GM18867 (cell line): ENCODE data around the gene MEX3A.

Experiments
- ATAC-seq: cut with Tn5 transposase; IDR thresholded peaks from one replicate; pipeline ENCODE4 v1.9.1; 2021; ENCODE audit warnings: mild to moderate bottlenecking, moderate library complexity; ENCODE audit not compliant: unreplicated experiment

Gene MEX3A

GRCh38 chr1:156103521-156103947, 21.3 kb upstream of the MEX3A start:
- ATAC-seq, result no peak

GRCh38 chr1:156102633-156103511, 20.6 kb upstream of the MEX3A start:
- ATAC-seq, result no peak

- ATAC-seq, result no peak
These were observed 19.6 kb upstream of the MEX3A start for GRCh38 chr1:156101880-156102279.

- no peak for ATAC-seq
These were observed 18.1 kb upstream of the MEX3A start for GRCh38 chr1:156100205-156100995.

GRCh38 chr1:156099282-156099681, 17.0 kb upstream of the MEX3A start:
- ATAC-seq, result no peak

- ATAC-seq, result no peak
These were observed 16.5 kb upstream of the MEX3A start for GRCh38 chr1:156098784-156099183.

GRCh38 chr1:156097499-156098178, 15.4 kb upstream of the MEX3A start:
- ATAC-seq, result no peak

GRCh38 chr1:156096640-156097391, 14.6 kb upstream of the MEX3A start:
- peak; percentile 66 for ATAC-seq

GRCh38 chr1:156095906-156096508, 13.7 kb upstream of the MEX3A start:
- no peak for ATAC-seq

GRCh38 chr1:156091610-156092009, 9.3 kb upstream of the MEX3A start:
- ATAC-seq, result no peak

- ATAC-seq, result no peak
These were observed 8.5 kb upstream of the MEX3A start for GRCh38 chr1:156090840-156091188.

- no peak for ATAC-seq
These were observed 8.0 kb upstream of the MEX3A start for GRCh38 chr1:156090138-156090839.

- no peak for ATAC-seq
These were observed 7.4 kb upstream of the MEX3A start for GRCh38 chr1:156089704-156090103.

- ATAC-seq, result no peak
These were observed 4.0 kb upstream of the MEX3A start for GRCh38 chr1:156086256-156086662.

GRCh38 chr1:156083800-156084790, 1.8 kb upstream of the MEX3A start:
- no peak for ATAC-seq

- no peak for ATAC-seq
These were observed 352 bp downstream of the MEX3A start for GRCh38 chr1:156081917-156082308.

- no peak for ATAC-seq
These were observed 917 bp downstream of the MEX3A start for GRCh38 chr1:156081180-156081916.

- no peak for ATAC-seq
These were observed 1.4 kb downstream of the MEX3A start for GRCh38 chr1:156080863-156081179.
